GM12891 (cell line): ENCODE data around the gene FAM168A.

Source experiments
- POLR2A ChIP-seq: IDR thresholded peaks from 2 replicates; pipeline ENCODE4 v1.6.1; 2011; ENCODE audit warnings: low read depth, low read length, control low read depth
- POLR2AphosphoS5 ChIP-seq: IDR thresholded peaks from 2 replicates; pipeline ENCODE4 v1.6.1; 2011; ENCODE audit warnings: low read depth, low read length, control low read depth
- POU2F2 ChIP-seq: IDR thresholded peaks from 2 replicates; pipeline ENCODE4 v1.6.1; 2011; ENCODE audit warnings: low read depth, mild to moderate bottlenecking, control low read depth, low read length, moderate library complexity
- TAF1 ChIP-seq: IDR thresholded peaks from 2 replicates; pipeline ENCODE4 v1.6.1; 2011; ENCODE audit warnings: low read depth, low read length, control low read depth

GRCh38 chr11:73376803-73377629 lies 220.9 kb downstream of the FAM168A start:
- TF ChIP-seq POLR2A = peak; percentile 88
- peak; percentile 75 for TF ChIP-seq TAF1
- TF ChIP-seq POLR2AphosphoS5 = peak; percentile 86
- TF ChIP-seq POU2F2 = peak; percentile 70
